Liver (tissue), 9 donors: ENCODE data around the gene DSC1. TPM values are rescaled to one million over a fixed set of nuclear protein-coding genes. Genes with fewer than 3 reads are reported as not detected.

ENCODE experiments used
- DNase-seq: peaks from one replicate; pipeline ENCODE4 v3.0.0-alpha.2; 2017; ENCODE audit warnings: low spot score
- H3K27ac ChIP-seq, 2 donors: one replicate each; pipeline ENCODE4 v1.7.0; 2013; ENCODE audit warnings: inconsistent platforms in 2 of 2, low read length in 2 of 2, control low read depth in 1 of 2, low read depth in 1 of 2, mild to moderate bottlenecking in 1 of 2
- H3K27me3 ChIP-seq, 4 donors: one replicate each; pipeline versions ENCODE4 v1.6.1 to v1.7.0; 2013; ENCODE audit warnings: low read length in 3 of 4, inconsistent platforms in 1 of 4, mild to moderate bottlenecking in 1 of 4, moderate library complexity in 1 of 4; ENCODE audit not compliant: control insufficient read depth in 4 of 4, insufficient read depth in 4 of 4
- H3K36me3 ChIP-seq, 4 donors: one replicate each; pipeline versions ENCODE4 v1.6.1 to v1.7.0; 2013; ENCODE audit warnings: low read length in 3 of 4, mild to moderate bottlenecking in 3 of 4, low read depth in 1 of 4, moderate library complexity in 1 of 4; ENCODE audit not compliant: control insufficient read depth in 4 of 4, insufficient read depth in 3 of 4
- H3K4me1 ChIP-seq, 4 donors: one replicate each; pipeline versions ENCODE4 v1.6.1 to v1.7.0; 2013; ENCODE audit warnings: low read length in 3 of 4, mild to moderate bottlenecking in 3 of 4, moderate library complexity in 1 of 4; ENCODE audit not compliant: control insufficient read depth in 4 of 4, insufficient read depth in 4 of 4
- H3K4me3 ChIP-seq, 3 donors: one replicate each; pipeline versions ENCODE4 v1.6.1 to v1.7.0; 2013; ENCODE audit warnings: low read length in 3 of 3, control low read depth in 1 of 3, low read depth in 1 of 3, mild to moderate bottlenecking in 1 of 3
- H3K9ac ChIP-seq, 2 donors: one replicate each; pipeline ENCODE4 v1.7.0; 2013; ENCODE audit warnings: low read length in 2 of 2, mild to moderate bottlenecking in 2 of 2, moderate library complexity in 2 of 2, control low read depth in 1 of 2, low read depth in 1 of 2
- H3K9me3 ChIP-seq, 4 donors: one replicate each; pipeline versions ENCODE4 v1.6.1 to v1.7.0; 2013; ENCODE audit warnings: low read length in 3 of 4; ENCODE audit not compliant: control insufficient read depth in 4 of 4
- EGR1 ChIP-seq, 2 donors: IDR thresholded peaks; 2 replicates each; pipeline ENCODE4 v1.6.1; 2016 to 2018; ENCODE audit warnings: antibody characterized with exemption in 2 of 2, low read depth in 2 of 2
- FOXA2 ChIP-seq: IDR thresholded peaks from 2 replicates; pipeline ENCODE4 v1.6.1; 2016; ENCODE audit warnings: antibody characterized with exemption
- GABPA ChIP-seq, 2 donors: IDR thresholded peaks in 1 of 2; conservative IDR thresholded peaks in 1 of 2; 2 replicates each; pipeline ENCODE4 v1.6.1; 2016; ENCODE audit warnings: antibody characterized with exemption in 2 of 2, mild to moderate bottlenecking in 1 of 2, moderate library complexity in 1 of 2
- HNF4A ChIP-seq, 2 donors: conservative IDR thresholded peaks; 2 replicates each; pipeline ENCODE4 v1.6.1; 2016; ENCODE audit warnings: antibody characterized with exemption in 2 of 2, mild to moderate bottlenecking in 2 of 2
- HNF4G ChIP-seq: IDR thresholded peaks from 2 replicates; pipeline ENCODE4 v1.6.1; 2016; ENCODE audit warnings: antibody characterized with exemption
- JUND ChIP-seq, 2 donors: IDR thresholded peaks; 2 replicates each; pipeline ENCODE4 v1.6.1; 2016; ENCODE audit warnings: antibody characterized with exemption in 2 of 2
- NR2F2 ChIP-seq: IDR thresholded peaks from 2 replicates; pipeline ENCODE4 v1.6.1; 2016; ENCODE audit warnings: antibody characterized with exemption
- RAD21 ChIP-seq, 2 donors: IDR thresholded peaks; 2 replicates each; pipeline ENCODE4 v1.6.1; 2016; ENCODE audit warnings: antibody characterized with exemption in 2 of 2, mild to moderate bottlenecking in 2 of 2
- RXRA ChIP-seq, 2 donors: IDR thresholded peaks; 2 replicates each; pipeline ENCODE4 v1.6.1; 2017 to 2018; ENCODE audit warnings: antibody characterized with exemption in 2 of 2, mild to moderate bottlenecking in 1 of 2
- SP1 ChIP-seq: IDR thresholded peaks from 2 replicates; pipeline ENCODE4 v1.6.1; 2018; ENCODE audit warnings: antibody characterized with exemption, mild to moderate bottlenecking
- TAF1 ChIP-seq: conservative IDR thresholded peaks from 2 replicates; pipeline ENCODE4 v1.6.1; 2016; ENCODE audit warnings: antibody characterized with exemption, mild to moderate bottlenecking
- YY1 ChIP-seq: IDR thresholded peaks from 2 replicates; pipeline ENCODE4 v1.6.1; 2016; ENCODE audit warnings: antibody characterized with exemption, mild to moderate bottlenecking
- ZBTB33 ChIP-seq: IDR thresholded peaks from 2 replicates; pipeline ENCODE4 v1.6.1; 2016; ENCODE audit warnings: antibody characterized with exemption
- WGBS: extraction: QIAGEN DNeasy Blood & Tissue Kit; methylation state at CpG from one replicate; pipeline ENCODE4 v1.1.7; 2013; 5-methylcytosine and 5-hydroxymethylcytosine counted together
- polyA plus RNA-seq, 2 donors: library from polyadenylated mRNA; stranded (reverse) in 1 of 2; unstranded in 1 of 2; fragments of 200-250 nt in 1 of 2; fragments of >200 nt in 1 of 2; fragmentation: Nextera tagmentation in 1 of 2; extraction: Ambion mirVana in 1 of 2; gene quantifications; one replicate each; pipeline versions ENCODE4 v1.2.1 to v1.2.3, GENCODE V29; 2013 to 2015
- total RNA-seq, 2 donors: library from RNA; depleted of rRNA; stranded (reverse); fragments of >200 nt; gene quantifications; one replicate each; pipeline ENCODE4 v1.2.3, GENCODE V29; 2014
- TF ChIP-seq, protein P1 (sequence below): IDR thresholded peaks from 2 replicates; pipeline ENCODE4 v1.6.1; 2016; ENCODE audit warnings: antibody characterized with exemption
- TF ChIP-seq, protein P2 (sequence below): fragments of 150-350 bp; IDR thresholded peaks from 2 replicates; pipeline ENCODE4 v1.5.1; 2017; ENCODE audit warnings: improper control_type of control experiment, low read depth, low read length; ENCODE audit not compliant: missing input control
- TF ChIP-seq, protein P3 (sequence below): IDR thresholded peaks from 2 replicates; pipeline ENCODE4 v1.6.1; 2016; ENCODE audit warnings: antibody characterized with exemption
- TF ChIP-seq, protein P4 (sequence below): IDR thresholded peaks from 2 replicates; pipeline ENCODE4 v1.6.1; 2016; ENCODE audit warnings: antibody characterized with exemption, mild to moderate bottlenecking
- donor health status: healthy.
- donor health status: healthy.
- donor health status: healthy.
- donor health status: healthy.
- donor health status: healthy.

Gene DSC1
- total and polyA plus RNA-seq, 4 donors, result not detected

- Histone ChIP-seq H3K4me3 (no peak overlapping the region), H3K9ac (no peak overlapping the region), H3K36me3 (no peaks in the 10 kb centered on the region), H3K9me3 (no peaks in the 10 kb centered on the region), H3K4me1 (no peaks in the 10 kb centered on the region), H3K27me3 (no peaks in the 10 kb centered on the region), H3K27ac (no peak overlapping the region)
- TF ChIP-seq EGR1 (IDR thresholded peaks at IDR 0.05; ENCODE audit: low read depth in 2 of 2) (no peak), JUND (IDR thresholded peaks at IDR 0.05) (no peak), ZBTB33 (no peak), GABPA (IDR thresholded peaks at IDR 0.05 in 1 of 2, conservative IDR thresholded peaks at IDR 0.05 in 1 of 2) (no peak), RAD21 (IDR thresholded peaks at IDR 0.05) (no peak), RXRA (IDR thresholded peaks at IDR 0.05) (no peak), HNF4A (conservative IDR thresholded peaks at IDR 0.05) (no peak), YY1 (no peak)
- TF ChIP-seq, protein P1, sequence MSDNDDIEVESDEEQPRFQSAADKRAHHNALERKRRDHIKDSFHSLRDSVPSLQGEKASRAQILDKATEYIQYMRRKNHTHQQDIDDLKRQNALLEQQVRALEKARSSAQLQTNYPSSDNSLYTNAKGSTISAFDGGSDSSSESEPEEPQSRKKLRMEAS, result no peak
- TF ChIP-seq, protein P2, sequence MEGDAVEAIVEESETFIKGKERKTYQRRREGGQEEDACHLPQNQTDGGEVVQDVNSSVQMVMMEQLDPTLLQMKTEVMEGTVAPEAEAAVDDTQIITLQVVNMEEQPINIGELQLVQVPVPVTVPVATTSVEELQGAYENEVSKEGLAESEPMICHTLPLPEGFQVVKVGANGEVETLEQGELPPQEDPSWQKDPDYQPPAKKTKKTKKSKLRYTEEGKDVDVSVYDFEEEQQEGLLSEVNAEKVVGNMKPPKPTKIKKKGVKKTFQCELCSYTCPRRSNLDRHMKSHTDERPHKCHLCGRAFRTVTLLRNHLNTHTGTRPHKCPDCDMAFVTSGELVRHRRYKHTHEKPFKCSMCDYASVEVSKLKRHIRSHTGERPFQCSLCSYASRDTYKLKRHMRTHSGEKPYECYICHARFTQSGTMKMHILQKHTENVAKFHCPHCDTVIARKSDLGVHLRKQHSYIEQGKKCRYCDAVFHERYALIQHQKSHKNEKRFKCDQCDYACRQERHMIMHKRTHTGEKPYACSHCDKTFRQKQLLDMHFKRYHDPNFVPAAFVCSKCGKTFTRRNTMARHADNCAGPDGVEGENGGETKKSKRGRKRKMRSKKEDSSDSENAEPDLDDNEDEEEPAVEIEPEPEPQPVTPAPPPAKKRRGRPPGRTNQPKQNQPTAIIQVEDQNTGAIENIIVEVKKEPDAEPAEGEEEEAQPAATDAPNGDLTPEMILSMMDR, result no peak
- TF ChIP-seq, protein P3, sequence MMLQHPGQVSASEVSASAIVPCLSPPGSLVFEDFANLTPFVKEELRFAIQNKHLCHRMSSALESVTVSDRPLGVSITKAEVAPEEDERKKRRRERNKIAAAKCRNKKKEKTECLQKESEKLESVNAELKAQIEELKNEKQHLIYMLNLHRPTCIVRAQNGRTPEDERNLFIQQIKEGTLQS, result no peak
- no peak for DNase-seq
- 89% methylated on average over 1 of the region's 1 CpG for WGBS
Measured at GRCh38 chr18:31129398-31130115, 33.1 kb downstream of the DSC1 start.

- DNase-seq, result no peak
- Histone ChIP-seq H3K9ac (no peak overlapping the region), H3K9me3 (no peaks in the 10 kb centered on the region), H3K4me1 (no peaks in the 10 kb centered on the region), H3K27ac (no peak overlapping the region), H3K36me3 (no peaks in the 10 kb centered on the region), H3K27me3 (no peaks in the 10 kb centered on the region), H3K4me3 (no peak overlapping the region)
- 94% methylated on average over 1 of the region's 1 CpG for WGBS
- TF ChIP-seq RAD21 (IDR thresholded peaks at IDR 0.05), result no peak
- no peak for TF ChIP-seq TAF1
- TF ChIP-seq, protein P3, result no peak
- TF ChIP-seq ZBTB33, result no peak
- no peak for TF ChIP-seq EGR1 (IDR thresholded peaks at IDR 0.05; ENCODE audit: low read depth in 2 of 2)
- TF ChIP-seq NR2F2, result no peak
- TF ChIP-seq, protein P1, result no peak
- no peak for TF ChIP-seq GABPA (IDR thresholded peaks at IDR 0.05 in 1 of 2, conservative IDR thresholded peaks at IDR 0.05 in 1 of 2)
- no peak for TF ChIP-seq FOXA2
- no peak for TF ChIP-seq YY1
- TF ChIP-seq, protein P2, result no peak
- no peak for TF ChIP-seq HNF4G
- TF ChIP-seq HNF4A (conservative IDR thresholded peaks at IDR 0.05), result no peak
- no peak for TF ChIP-seq RXRA (IDR thresholded peaks at IDR 0.05)
- TF ChIP-seq SP1, result no peak
- TF ChIP-seq, protein P4, sequence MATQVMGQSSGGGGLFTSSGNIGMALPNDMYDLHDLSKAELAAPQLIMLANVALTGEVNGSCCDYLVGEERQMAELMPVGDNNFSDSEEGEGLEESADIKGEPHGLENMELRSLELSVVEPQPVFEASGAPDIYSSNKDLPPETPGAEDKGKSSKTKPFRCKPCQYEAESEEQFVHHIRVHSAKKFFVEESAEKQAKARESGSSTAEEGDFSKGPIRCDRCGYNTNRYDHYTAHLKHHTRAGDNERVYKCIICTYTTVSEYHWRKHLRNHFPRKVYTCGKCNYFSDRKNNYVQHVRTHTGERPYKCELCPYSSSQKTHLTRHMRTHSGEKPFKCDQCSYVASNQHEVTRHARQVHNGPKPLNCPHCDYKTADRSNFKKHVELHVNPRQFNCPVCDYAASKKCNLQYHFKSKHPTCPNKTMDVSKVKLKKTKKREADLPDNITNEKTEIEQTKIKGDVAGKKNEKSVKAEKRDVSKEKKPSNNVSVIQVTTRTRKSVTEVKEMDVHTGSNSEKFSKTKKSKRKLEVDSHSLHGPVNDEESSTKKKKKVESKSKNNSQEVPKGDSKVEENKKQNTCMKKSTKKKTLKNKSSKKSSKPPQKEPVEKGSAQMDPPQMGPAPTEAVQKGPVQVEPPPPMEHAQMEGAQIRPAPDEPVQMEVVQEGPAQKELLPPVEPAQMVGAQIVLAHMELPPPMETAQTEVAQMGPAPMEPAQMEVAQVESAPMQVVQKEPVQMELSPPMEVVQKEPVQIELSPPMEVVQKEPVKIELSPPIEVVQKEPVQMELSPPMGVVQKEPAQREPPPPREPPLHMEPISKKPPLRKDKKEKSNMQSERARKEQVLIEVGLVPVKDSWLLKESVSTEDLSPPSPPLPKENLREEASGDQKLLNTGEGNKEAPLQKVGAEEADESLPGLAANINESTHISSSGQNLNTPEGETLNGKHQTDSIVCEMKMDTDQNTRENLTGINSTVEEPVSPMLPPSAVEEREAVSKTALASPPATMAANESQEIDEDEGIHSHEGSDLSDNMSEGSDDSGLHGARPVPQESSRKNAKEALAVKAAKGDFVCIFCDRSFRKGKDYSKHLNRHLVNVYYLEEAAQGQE, result no peak
- TF ChIP-seq JUND (IDR thresholded peaks at IDR 0.05), result no peak
Measured at GRCh38 chr18:31125878-31126277, 36.8 kb downstream of the DSC1 start.
